ENCODE measurements around the gene RNF152.

GRCh38 chr18:61850756-61851155 lies 42.1 kb downstream of the RNF152 start:
- TF ChIP-seq ZNF175 (tag by site-specific recombination; IDR thresholded peaks at IDR 0.05) (no peak), PRDM1 (tag by site-specific recombination; IDR thresholded peaks at IDR 0.05) (no peak), MZF1 (tag by site-specific recombination; IDR thresholded peaks at IDR 0.05; ENCODE audit: borderline replicate concordance) (no peak)
- TF ChIP-seq, protein P1, sequence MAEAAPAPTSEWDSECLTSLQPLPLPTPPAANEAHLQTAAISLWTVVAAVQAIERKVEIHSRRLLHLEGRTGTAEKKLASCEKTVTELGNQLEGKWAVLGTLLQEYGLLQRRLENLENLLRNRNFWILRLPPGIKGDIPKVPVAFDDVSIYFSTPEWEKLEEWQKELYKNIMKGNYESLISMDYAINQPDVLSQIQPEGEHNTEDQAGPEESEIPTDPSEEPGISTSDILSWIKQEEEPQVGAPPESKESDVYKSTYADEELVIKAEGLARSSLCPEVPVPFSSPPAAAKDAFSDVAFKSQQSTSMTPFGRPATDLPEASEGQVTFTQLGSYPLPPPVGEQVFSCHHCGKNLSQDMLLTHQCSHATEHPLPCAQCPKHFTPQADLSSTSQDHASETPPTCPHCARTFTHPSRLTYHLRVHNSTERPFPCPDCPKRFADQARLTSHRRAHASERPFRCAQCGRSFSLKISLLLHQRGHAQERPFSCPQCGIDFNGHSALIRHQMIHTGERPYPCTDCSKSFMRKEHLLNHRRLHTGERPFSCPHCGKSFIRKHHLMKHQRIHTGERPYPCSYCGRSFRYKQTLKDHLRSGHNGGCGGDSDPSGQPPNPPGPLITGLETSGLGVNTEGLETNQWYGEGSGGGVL (tag by site-specific recombination; IDR thresholded peaks at IDR 0.05) = no peak

Data from HEK293 (cell line).